Mucosa of rectum (tissue), 2 donors: ENCODE results near the gene NACAD.

Source experiments
- H3K27ac ChIP-seq, 2 donors: one replicate each; pipeline ENCODE4 v1.7.0; 2013; ENCODE audit warnings: inconsistent platforms in 2 of 2, low read depth in 2 of 2, low read length in 2 of 2
- H3K27me3 ChIP-seq, 2 donors: one replicate each; pipeline ENCODE4 v1.7.0; 2013; ENCODE audit warnings: low read length in 2 of 2; ENCODE audit not compliant: control insufficient read depth in 2 of 2, insufficient read depth in 2 of 2
- H3K36me3 ChIP-seq, 2 donors: one replicate each; pipeline ENCODE4 v1.7.0; 2013; ENCODE audit warnings: low read length in 2 of 2; ENCODE audit not compliant: control insufficient read depth in 2 of 2, insufficient read depth in 2 of 2
- H3K4me1 ChIP-seq, 2 donors: one replicate each; pipeline ENCODE4 v1.7.0; 2013; ENCODE audit warnings: low read length in 2 of 2, mild to moderate bottlenecking in 1 of 2; ENCODE audit not compliant: control insufficient read depth in 2 of 2, insufficient read depth in 2 of 2
- H3K4me3 ChIP-seq, 2 donors: one replicate each; pipeline ENCODE4 v1.7.0; 2013; ENCODE audit warnings: low read length in 2 of 2
- H3K9ac ChIP-seq, 2 donors: one replicate each; pipeline ENCODE4 v1.7.0; 2013; ENCODE audit warnings: low read length in 2 of 2, low read depth in 1 of 2, mild to moderate bottlenecking in 1 of 2
- H3K9me3 ChIP-seq, 2 donors: one replicate each; pipeline ENCODE4 v1.7.0; 2013; ENCODE audit warnings: low read length in 2 of 2; ENCODE audit not compliant: control insufficient read depth in 2 of 2
- donor health status: healthy.
- donor health status: Normal muscosa, but diverticular disease.

NACAD gene

DNA sequence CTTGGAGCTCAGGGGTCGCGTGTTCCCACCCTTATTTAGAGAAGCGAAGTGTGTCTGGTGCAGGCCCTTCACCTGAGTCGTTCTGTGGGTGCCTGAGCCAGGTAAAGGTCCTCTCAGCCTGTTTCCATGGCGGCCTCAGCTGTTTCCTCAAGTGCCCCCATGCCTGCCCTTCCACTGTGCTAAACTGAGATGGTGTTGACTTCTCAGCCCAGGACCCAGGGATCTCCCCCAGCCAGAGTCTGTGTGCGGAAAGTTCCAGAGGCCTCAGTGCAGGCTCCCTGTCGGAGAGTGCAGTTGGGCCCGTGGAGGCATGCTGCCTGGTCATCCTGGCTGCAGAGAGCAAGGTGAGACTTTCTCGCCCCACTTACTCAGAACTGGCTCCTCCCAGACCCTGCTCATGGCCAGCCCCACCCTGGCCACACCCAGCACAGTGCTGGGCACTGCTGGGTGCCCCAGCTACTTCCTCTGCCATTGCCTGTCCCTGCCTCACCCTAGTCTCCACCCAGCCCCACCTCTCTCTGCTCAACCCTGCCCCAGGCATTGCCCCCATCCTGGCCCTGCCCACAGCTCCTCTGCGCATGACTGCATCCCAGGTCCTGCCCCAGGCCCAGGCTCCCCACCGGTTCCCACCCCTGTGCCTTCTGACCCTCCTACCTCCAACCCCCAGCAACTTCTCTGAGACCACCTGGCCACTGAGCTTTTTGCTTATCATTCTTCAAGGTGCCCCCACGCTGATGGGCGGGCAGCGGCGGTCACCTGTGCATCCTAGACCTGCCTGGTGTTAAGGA, 20.3 kb downstream of the NACAD start:
- H3K4me1 ChIP-seq: no peaks in the 10 kb centered on the region
- H3K4me3 ChIP-seq: no peak overlapping the region
- no peak overlapping the region for H3K9ac ChIP-seq
- no peaks in the 10 kb centered on the region for H3K27me3 ChIP-seq
- peaks cover 63 to 78% of the 10 kb centered on the region in 2 donors for H3K36me3 ChIP-seq
- no peak overlapping the region for H3K27ac ChIP-seq
- no peaks in the 10 kb centered on the region for H3K9me3 ChIP-seq

GRCh38 chr7:45067582-45067981, 21.2 kb downstream of the NACAD start:
- no peak overlapping the region for H3K9ac ChIP-seq
- H3K4me3 ChIP-seq: no peak overlapping the region
- H3K4me1 ChIP-seq: no peaks in the 10 kb centered on the region
- H3K9me3 ChIP-seq: no peaks in the 10 kb centered on the region
- peaks cover 55 to 73% of the 10 kb centered on the region in 2 donors for H3K36me3 ChIP-seq
- no peaks in the 10 kb centered on the region for H3K27me3 ChIP-seq
- no peak overlapping the region for H3K27ac ChIP-seq

DNA sequence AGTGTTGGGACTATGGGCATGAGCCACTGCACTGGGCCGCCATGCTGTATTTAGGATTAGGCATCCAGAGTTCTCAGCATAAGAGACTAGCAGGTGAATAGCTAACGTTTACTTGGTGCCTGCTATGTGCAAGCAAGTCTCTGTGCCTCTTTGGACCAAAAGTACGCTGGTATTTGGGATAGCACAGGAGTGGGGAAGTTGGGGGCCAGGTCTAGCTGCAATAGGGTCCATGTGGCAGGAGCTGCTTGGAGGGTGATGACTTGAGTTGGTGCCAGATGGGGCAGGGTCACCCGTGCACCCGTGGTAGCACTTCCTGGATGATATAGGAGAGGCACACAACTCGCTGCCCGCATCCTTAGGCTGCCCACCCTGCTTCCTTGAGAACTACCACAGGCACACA, 22.4 kb downstream of the NACAD start:
- no peak overlapping the region for H3K4me3 ChIP-seq
- H3K4me1 ChIP-seq: no peaks in the 10 kb centered on the region
- no peak overlapping the region for H3K27ac ChIP-seq
- H3K27me3 ChIP-seq: no peaks in the 10 kb centered on the region
- H3K9me3 ChIP-seq: no peaks in the 10 kb centered on the region
- peaks cover 50 to 61% of the 10 kb centered on the region in 2 donors for H3K36me3 ChIP-seq
- no peak overlapping the region for H3K9ac ChIP-seq

GRCh38 chr7:45065031-45065995, 23.5 kb downstream of the NACAD start:
- H3K9ac ChIP-seq: no peak overlapping the region
- H3K36me3 ChIP-seq: peaks cover 47 to 53% of the 10 kb centered on the region in 2 donors
- no peaks in the 10 kb centered on the region for H3K9me3 ChIP-seq
- no peak overlapping the region for H3K4me3 ChIP-seq
- H3K27ac ChIP-seq: no peak overlapping the region
- H3K4me1 ChIP-seq: no peaks in the 10 kb centered on the region
- H3K27me3 ChIP-seq: no peaks in the 10 kb centered on the region

- Histone ChIP-seq H3K36me3 (peaks cover 36 to 47% of the 10 kb centered on the region in 2 donors), H3K4me3 (no peak overlapping the region), H3K27ac (no peak overlapping the region), H3K9ac (no peak overlapping the region), H3K27me3 (no peaks in the 10 kb centered on the region), H3K4me1 (no peaks in the 10 kb centered on the region), H3K9me3 (no peaks in the 10 kb centered on the region)
Observed at GRCh38 chr7:45064047-45064725, 24.6 kb downstream of the NACAD start.

DNA sequence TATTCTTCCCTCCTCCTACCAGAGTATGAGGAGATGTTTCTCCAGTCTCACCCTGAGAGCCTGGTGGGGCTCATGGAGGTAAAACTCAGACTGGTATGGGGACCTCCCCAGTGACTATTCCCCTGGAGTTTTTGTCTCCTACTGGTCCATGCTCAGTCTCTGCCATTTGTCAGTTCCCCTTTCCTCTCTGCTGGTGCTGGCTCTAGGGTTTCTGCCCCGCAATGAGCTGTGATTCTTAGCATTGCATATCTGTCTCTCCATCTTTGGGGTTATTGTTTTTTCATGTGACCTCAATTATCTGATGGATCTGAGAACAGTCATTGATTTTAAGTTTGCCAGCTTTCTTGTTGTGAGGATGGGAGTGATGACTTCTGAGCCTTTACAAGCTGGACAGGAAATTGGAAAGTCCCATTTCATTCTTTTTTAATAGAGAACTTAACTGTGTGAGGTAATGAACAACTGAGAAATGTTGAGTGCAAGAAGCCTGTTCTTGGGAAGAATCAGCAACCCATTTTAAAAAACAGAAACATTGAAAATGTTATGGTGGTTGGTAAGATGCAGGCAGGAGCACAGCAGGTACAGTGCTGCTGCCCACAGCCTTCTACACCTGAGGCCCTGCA, 26.9 kb downstream of the NACAD start:
- no peak overlapping the region for H3K9ac ChIP-seq
- H3K27me3 ChIP-seq: no peaks in the 10 kb centered on the region
- no peak overlapping the region for H3K4me3 ChIP-seq
- no peaks in the 10 kb centered on the region for H3K4me1 ChIP-seq
- peaks cover 23 to 36% of the 10 kb centered on the region in 2 donors for H3K36me3 ChIP-seq
- H3K27ac ChIP-seq: no peak overlapping the region
- H3K9me3 ChIP-seq: no peaks in the 10 kb centered on the region

GRCh38 chr7:45061352-45061751, 27.4 kb downstream of the NACAD start:
- Histone ChIP-seq H3K9ac (no peak overlapping the region), H3K4me1 (no peaks in the 10 kb centered on the region), H3K4me3 (no peak overlapping the region), H3K27me3 (no peaks in the 10 kb centered on the region), H3K27ac (no peak overlapping the region), H3K36me3 (peaks cover 23 to 33% of the 10 kb centered on the region in 2 donors), H3K9me3 (no peaks in the 10 kb centered on the region)

GRCh38 chr7:45060295-45060694, 28.5 kb downstream of the NACAD start:
- Histone ChIP-seq H3K4me1 (no peaks in the 10 kb centered on the region), H3K36me3 (peaks cover 18 to 25% of the 10 kb centered on the region in 2 donors), H3K4me3 (no peak overlapping the region), H3K27me3 (no peaks in the 10 kb centered on the region), H3K27ac (no peak overlapping the region), H3K9ac (no peak overlapping the region), H3K9me3 (no peaks in the 10 kb centered on the region)

DNA sequence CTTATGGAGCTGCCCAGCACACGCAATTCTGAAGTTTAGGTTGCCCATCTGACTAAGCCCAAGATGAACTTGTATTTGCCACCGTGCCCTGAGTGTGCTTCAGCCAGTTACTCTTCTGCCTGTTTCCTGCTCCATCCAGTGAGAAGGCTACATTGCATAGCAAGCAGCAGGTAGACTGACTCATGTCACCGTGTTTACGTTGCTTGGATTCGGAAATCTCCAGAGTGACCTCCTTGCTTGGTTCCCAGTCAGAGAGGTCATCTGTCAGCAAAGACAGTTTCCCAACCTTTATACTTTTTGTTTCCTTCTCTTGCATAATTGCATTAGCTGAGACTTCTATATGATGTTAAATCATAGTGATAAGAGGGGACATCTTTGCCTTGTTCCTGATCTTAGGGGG, 30.9 kb downstream of the NACAD start:
- H3K4me3 ChIP-seq: no peak overlapping the region
- no peaks in the 10 kb centered on the region for H3K4me1 ChIP-seq
- H3K27ac ChIP-seq: no peak overlapping the region
- no peaks in the 10 kb centered on the region for H3K9me3 ChIP-seq
- no peaks in the 10 kb centered on the region for H3K27me3 ChIP-seq
- no peak overlapping the region for H3K9ac ChIP-seq
- peaks cover 0 to 11% of the 10 kb centered on the region in 2 donors for H3K36me3 ChIP-seq
